Endodermal cell (in vitro differentiated cells): ENCODE results near the gene CD52. TPM values are rescaled to one million over a fixed set of nuclear protein-coding genes. Genes with fewer than 3 reads are reported as not detected.

Source experiments
- DNase-seq: peaks from one replicate; pipeline ENCODE4 v3.0.0-alpha.2; 2017
- H3K27ac ChIP-seq: 2 replicates; pipeline ENCODE4 v1.5.1; 2013; ENCODE audit warnings: mild to moderate bottlenecking, low read depth, low read length, moderate library complexity
- H3K27me3 ChIP-seq: 2 replicates; pipeline ENCODE4 v1.6.1; 2013; ENCODE audit warnings: mild to moderate bottlenecking, low read length, moderate library complexity; ENCODE audit not compliant: insufficient read depth, control insufficient read depth, poor library complexity, severe bottlenecking
- H3K36me3 ChIP-seq: 2 replicates; pipeline ENCODE4 v1.7.0; 2013; ENCODE audit warnings: mild to moderate bottlenecking, low read length, moderate library complexity; ENCODE audit not compliant: control insufficient read depth, insufficient read depth
- H3K4me1 ChIP-seq: one replicate; pipeline ENCODE4 v1.7.0; 2013; ENCODE audit warnings: low read length; ENCODE audit not compliant: control insufficient read depth, insufficient read depth
- H3K4me3 ChIP-seq: 2 replicates; pipeline ENCODE4 v1.5.1; 2013; ENCODE audit warnings: mild to moderate bottlenecking, low read length, moderate library complexity
- H3K9ac ChIP-seq: 2 replicates; pipeline ENCODE4 v1.6.1; 2013; ENCODE audit warnings: mild to moderate bottlenecking, low read length, moderate library complexity; ENCODE audit not compliant: poor library complexity, severe bottlenecking; ENCODE audit errors: extremely low read depth
- H3K9me3 ChIP-seq: 2 replicates; pipeline ENCODE4 v1.6.1; 2013; ENCODE audit warnings: mild to moderate bottlenecking, low read length, moderate library complexity; ENCODE audit not compliant: control insufficient read depth
- H3K27ac Mint-ChIP-seq: 2 replicates; pipeline ENCODE4 v1.8.0; 2020; ENCODE audit warnings: mixed read lengths
- H3K27me3 Mint-ChIP-seq: 2 replicates; pipeline ENCODE4 v1.8.0; 2021; ENCODE audit warnings: mild to moderate bottlenecking, mixed read lengths; ENCODE audit not compliant: insufficient read depth
- H3K36me3 Mint-ChIP-seq: 2 replicates; pipeline ENCODE4 v1.8.0; 2020; ENCODE audit warnings: low read depth, mixed read lengths
- H3K4me1 Mint-ChIP-seq: 2 replicates; pipeline ENCODE4 v1.8.0; 2020; ENCODE audit warnings: mixed read lengths
- H3K4me3 Mint-ChIP-seq: 2 replicates; pipeline ENCODE4 v1.8.0; 2020; ENCODE audit warnings: mild to moderate bottlenecking, moderate library complexity, mixed read lengths
- H3K9me3 Mint-ChIP-seq: 2 replicates; pipeline ENCODE4 v1.8.0; 2020; ENCODE audit warnings: mild to moderate bottlenecking, mixed read lengths
- CTCF ChIP-seq: fragments of 200-600 bp; sonication (generic); conservative IDR thresholded peaks from 2 replicates; pipeline ENCODE4 v1.5.0; 2021; ENCODE audit warnings: antibody characterized with exemption, mild to moderate bottlenecking
- WGBS, 2 experiments: methylation state at CpG; one replicate each; pipeline versions ENCODE4 v1.1.5 to v1.1.7; 2013; ENCODE audit warnings: missing lambda C conversion rate in 2 of 2, mixed read lengths in 1 of 2; ENCODE audit not compliant: insufficient coverage in 1 of 2, insufficient read length in 1 of 2; 5-methylcytosine and 5-hydroxymethylcytosine counted together
- total RNA-seq, 2 donors: library from RNA; stranded (reverse); fragmentation: NEBNext Ultra II Directional in 1 of 2; extraction: Animal tissue kit (Norgen Biotek cat#: 25700) in 1 of 2; gene quantifications; 2 replicates in 1 of 2; 3 replicates in 1 of 2; pipeline ENCODE4 v1.2.1, GENCODE V29; 2021

The CD52 gene
- total RNA-seq, 2 donors from 2014 or later: 3.7 to 4.4 TPM

- H3K27me3 Mint-ChIP-seq: no peaks in the 10 kb centered on the region
- no peak overlapping the region for H3K4me3 Mint-ChIP-seq
- Histone ChIP-seq H3K4me1 (peaks cover 11% of the 10 kb centered on the region), H3K36me3 (peaks cover 11% of the 10 kb centered on the region), H3K27ac (no peak overlapping the region), H3K4me3 (no peak overlapping the region), H3K27me3 (no peaks in the 10 kb centered on the region), H3K9me3 (no peaks in the 10 kb centered on the region), H3K9ac (no peak overlapping the region)
- H3K27ac Mint-ChIP-seq: no peak overlapping the region
- no peaks in the 10 kb centered on the region for H3K9me3 Mint-ChIP-seq
- peaks cover 9% of the 10 kb centered on the region for H3K36me3 Mint-ChIP-seq
- peaks cover 27% of the 10 kb centered on the region for H3K4me1 Mint-ChIP-seq
- no peak for DNase-seq
- 89 to 93% methylated on average over 4 of the region's 4 CpGs for WGBS, 2 experiments
- no peak for TF ChIP-seq CTCF
Observed at GRCh38 chr1:26283279-26283853, 34.4 kb upstream of the CD52 start.

GRCh38 chr1:26283871-26284596 is 33.7 kb upstream of the CD52 start:
- H3K4me1 ChIP-seq: peaks cover 11% of the 10 kb centered on the region
- no peaks in the 10 kb centered on the region for H3K9me3 ChIP-seq
- Mint-ChIP-seq H3K36me3 (peaks cover 6% of the 10 kb centered on the region), H3K9me3 (no peaks in the 10 kb centered on the region), H3K27ac (no peak overlapping the region), H3K27me3 (no peaks in the 10 kb centered on the region), H3K4me3 (no peak overlapping the region), H3K4me1 (peaks cover 23% of the 10 kb centered on the region)
- H3K27ac ChIP-seq: no peak overlapping the region
- no peak for TF ChIP-seq CTCF
- H3K4me3 ChIP-seq: no peak overlapping the region
- no peaks in the 10 kb centered on the region for H3K27me3 ChIP-seq
- 93% methylated on average over 8 to 12 of the region's 12 CpGs for WGBS, 2 experiments
- no peak overlapping the region for H3K9ac ChIP-seq
- DNase-seq: no peak
- peaks cover 11% of the 10 kb centered on the region for H3K36me3 ChIP-seq

- DNase-seq: peak; percentile 92
- H3K4me3 ChIP-seq: no peak overlapping the region
- Mint-ChIP-seq H3K36me3 (peaks cover 6% of the 10 kb centered on the region), H3K27me3 (no peaks in the 10 kb centered on the region), H3K27ac (peak overlapping the region; percentile 19), H3K4me1 (peaks cover 18% of the 10 kb centered on the region), H3K4me3 (no peak overlapping the region), H3K9me3 (no peaks in the 10 kb centered on the region)
- no peak overlapping the region for H3K9ac ChIP-seq
- peaks cover 11% of the 10 kb centered on the region for H3K4me1 ChIP-seq
- H3K27ac ChIP-seq: no peak overlapping the region
- WGBS, 2 experiments: 50 to 52% methylated on average over 17 to 22 of the region's 22 CpGs
- no peaks in the 10 kb centered on the region for H3K9me3 ChIP-seq
- H3K27me3 ChIP-seq: no peaks in the 10 kb centered on the region
- TF ChIP-seq CTCF: peak; percentile 93
- H3K36me3 ChIP-seq: peaks cover 11% of the 10 kb centered on the region
Observed at GRCh38 chr1:26284597-26285347, 33.0 kb upstream of the CD52 start.
